H7 (cell line): Measurements from ENCODE around the gene KCND2. TPM values are rescaled to one million over a fixed set of nuclear protein-coding genes. Genes with fewer than 3 reads are reported as not detected.
"Not testable (repeated sequence)": the region's sequence is repeated elsewhere in the genome, so short reads cannot be mapped to it uniquely, and the experiment has no call there.

ENCODE experiments used
- DNase-seq: peaks from one replicate; pipeline ENCODE4 v3.0.0; 2012
- H3K27me3 ChIP-seq: 2 replicates; pipeline ENCODE4 v1.6.0; 2011; ENCODE audit warnings: mild to moderate bottlenecking, low read length; ENCODE audit not compliant: control insufficient read depth, insufficient read depth
- H3K36me3 ChIP-seq: replicated peaks from 2 replicates; pipeline ENCODE4 v1.5.1; 2011; ENCODE audit warnings: low read length; ENCODE audit not compliant: control insufficient read depth, insufficient read depth
- H3K4me3 ChIP-seq: 2 replicates; pipeline ENCODE4 v1.5.1; 2011; ENCODE audit warnings: low read depth, mild to moderate bottlenecking, control low read depth, low read length, moderate library complexity; ENCODE audit not compliant: insufficient read depth
- total RNA-seq: library from RNA; depleted of rRNA; stranded (reverse); fragments of >200 nt; shearing (Covaris generic); gene quantifications from 2 replicates; pipeline ENCODE4 v1.2.3, GENCODE V29; 2014

KCND2 gene
- total RNA-seq, 1 experiment from 2014 or later, result 3.4 TPM

GRCh38 chr7:120675076-120675475 is 402.1 kb downstream of the KCND2 start:
- H3K36me3 ChIP-seq, result no peaks in the 10 kb centered on the region
- DNase-seq, result no peak
- H3K4me3 ChIP-seq, result no peak overlapping the region
- H3K27me3 ChIP-seq, result no peaks in the 10 kb centered on the region

DNA sequence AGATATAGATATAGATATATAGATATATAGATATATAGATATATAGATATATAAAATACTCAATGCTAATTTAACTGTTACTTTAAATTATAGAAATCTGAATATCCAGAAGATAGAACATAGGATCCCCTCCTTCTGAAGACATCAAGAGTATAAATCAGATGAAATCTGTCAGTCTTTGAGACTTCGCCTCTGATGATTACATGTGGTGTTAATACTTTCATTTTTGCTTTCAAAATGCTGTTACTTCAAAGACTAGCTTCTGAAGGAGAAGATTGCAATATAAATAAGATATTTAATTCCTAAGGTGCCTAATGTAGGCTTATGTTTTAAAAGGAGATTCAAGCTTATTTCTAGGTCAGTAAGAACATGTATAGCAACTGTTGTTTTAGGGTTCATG is 404.6 kb downstream of the KCND2 start:
- H3K27me3 ChIP-seq, result no peaks in the 10 kb centered on the region
- DNase-seq, result no peak
- no peaks in the 10 kb centered on the region for H3K36me3 ChIP-seq
- no peak overlapping the region for H3K4me3 ChIP-seq

DNA sequence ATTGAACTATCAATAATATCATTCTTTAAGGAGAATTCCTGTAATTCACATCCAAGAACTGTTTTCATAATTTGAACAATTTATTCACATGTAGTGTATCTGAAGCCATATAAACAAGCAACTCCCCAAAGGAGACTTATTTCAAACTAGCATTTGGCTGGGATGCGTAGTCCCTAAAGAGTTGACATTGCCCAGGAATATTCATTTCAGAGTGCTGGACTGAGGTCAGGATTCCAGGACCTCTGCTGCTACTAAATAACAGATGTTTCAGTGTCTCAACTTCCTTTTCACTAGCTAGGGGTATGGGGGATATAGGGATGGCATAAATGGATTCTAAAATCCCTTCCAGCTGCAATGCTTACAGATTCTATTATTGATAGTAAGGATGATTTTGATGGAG is 408.0 kb downstream of the KCND2 start:
- no peak overlapping the region for H3K4me3 ChIP-seq
- no peaks in the 10 kb centered on the region for H3K27me3 ChIP-seq
- DNase-seq, result no peak
- H3K36me3 ChIP-seq, result no peaks in the 10 kb centered on the region

DNA sequence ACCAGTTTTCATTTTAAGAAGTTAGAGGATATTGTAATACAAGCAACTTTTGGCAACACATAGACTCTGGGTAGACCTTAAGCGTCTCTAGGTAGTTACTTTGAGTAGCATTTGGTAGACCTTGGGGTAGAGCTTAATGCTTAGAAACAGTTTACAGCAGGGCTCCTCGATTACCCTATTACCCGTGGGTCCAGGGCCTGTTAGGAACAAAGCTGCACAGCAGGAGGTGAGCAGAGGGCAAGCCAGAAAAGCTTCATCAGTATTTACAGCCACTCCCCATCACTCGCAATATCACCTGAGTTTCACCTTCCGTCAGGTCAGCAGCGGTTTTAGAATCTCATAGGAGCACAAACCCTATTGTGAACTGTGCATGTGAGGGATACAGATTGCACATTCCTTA is 411.5 kb downstream of the KCND2 start:
- Histone ChIP-seq H3K36me3 (no peaks in the 10 kb centered on the region), H3K4me3 (no peak overlapping the region), H3K27me3 (no peaks in the 10 kb centered on the region)
- peak; percentile 6 for DNase-seq

DNA sequence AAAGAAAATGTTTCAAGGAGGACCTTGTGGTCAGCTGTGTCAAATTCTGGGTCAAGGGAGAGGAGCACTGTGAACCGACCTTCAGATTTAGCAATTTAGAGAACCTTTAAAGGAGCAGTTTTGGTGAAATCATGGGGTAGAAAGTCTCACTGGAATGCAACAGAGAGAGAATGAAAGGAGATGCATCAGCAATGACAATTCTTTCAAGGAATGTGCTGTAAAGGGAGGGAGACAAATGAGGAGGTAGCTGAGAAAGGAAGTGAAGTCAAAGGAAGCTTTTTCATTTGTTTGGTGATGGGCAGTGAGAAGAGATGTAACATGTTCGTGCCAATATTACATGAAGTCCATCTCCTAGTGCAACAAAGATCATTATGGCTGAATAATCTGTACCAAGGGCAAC is 418.9 kb downstream of the KCND2 start:
- no peak for DNase-seq
- H3K36me3 ChIP-seq, result no peaks in the 10 kb centered on the region
- H3K4me3 ChIP-seq, result no peak overlapping the region
- H3K27me3 ChIP-seq, result no peaks in the 10 kb centered on the region

DNA sequence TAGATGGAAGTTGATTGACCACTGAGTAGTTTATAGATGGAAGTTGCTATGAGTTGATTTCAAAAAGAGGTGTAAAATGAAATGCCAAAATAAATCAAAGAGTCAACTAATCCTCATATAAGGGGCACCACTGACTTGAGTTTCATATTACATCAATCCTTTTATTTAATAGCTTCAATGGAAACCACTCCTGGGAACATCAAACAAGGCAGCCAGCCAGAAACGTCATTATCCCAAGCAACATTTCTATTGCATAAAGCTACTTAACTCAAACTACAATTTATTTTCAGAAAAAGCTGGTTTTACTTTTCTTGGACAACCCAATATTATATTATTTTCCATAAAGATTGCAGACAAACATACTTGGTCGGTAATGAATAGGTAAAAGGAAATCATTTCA is 422.9 kb downstream of the KCND2 start:
- no peak overlapping the region for H3K4me3 ChIP-seq
- DNase-seq, result no peak

DNA sequence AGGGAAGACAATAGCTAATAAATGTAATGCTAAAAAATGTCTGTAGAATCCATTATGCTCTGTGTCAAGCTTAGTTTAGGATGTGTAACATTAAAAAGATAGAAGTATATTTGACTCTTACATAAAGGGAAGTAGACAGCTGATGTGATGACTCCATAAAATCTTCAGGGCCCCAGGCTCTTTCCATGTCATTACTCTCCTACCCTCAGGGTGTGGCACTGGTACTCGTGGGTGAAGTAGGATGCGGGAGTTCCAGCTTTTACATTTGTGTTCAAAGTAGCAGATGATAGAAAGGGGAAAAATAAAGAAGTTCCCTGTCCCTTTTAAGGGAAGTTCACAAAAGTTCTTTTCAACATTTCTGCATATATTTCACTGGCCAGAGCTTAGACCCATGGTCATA is 427.8 kb downstream of the KCND2 start:
- DNase-seq, result no peak
- Histone ChIP-seq H3K36me3 (no peaks in the 10 kb centered on the region), H3K27me3 (no peaks in the 10 kb centered on the region), H3K4me3 (no peak overlapping the region)

More for the DNA sequence above, 422.9 kb downstream of the KCND2 start:
- Histone ChIP-seq H3K27me3 (no peaks in the 10 kb centered on the region), H3K36me3 (no peaks in the 10 kb centered on the region)

GRCh38 chr7:120702408-120702807 is 429.4 kb downstream of the KCND2 start:
- H3K27me3 ChIP-seq, DNase-seq, H3K4me3 ChIP-seq, H3K36me3 ChIP-seq: not testable (repeated sequence)

- Histone ChIP-seq H3K27me3 (no peaks in the 10 kb centered on the region), H3K36me3 (no peaks in the 10 kb centered on the region), H3K4me3 (no peak overlapping the region)
- DNase-seq, result no peak
These were observed 430.7 kb downstream of the KCND2 start for GRCh38 chr7:120703585-120704240.

GRCh38 chr7:120709252-120709971 is 436.4 kb downstream of the KCND2 start:
- Histone ChIP-seq H3K27me3 (no peaks in the 10 kb centered on the region), H3K36me3 (no peaks in the 10 kb centered on the region), H3K4me3 (no peak overlapping the region)
- DNase-seq, result no peak

GRCh38 chr7:120709972-120710320 is 437.0 kb downstream of the KCND2 start:
- H3K4me3 ChIP-seq, result no peak overlapping the region
- no peak for DNase-seq
- H3K27me3 ChIP-seq, result no peaks in the 10 kb centered on the region
- H3K36me3 ChIP-seq, result no peaks in the 10 kb centered on the region

GRCh38 chr7:120714945-120715344 is 442.0 kb downstream of the KCND2 start:
- no peak for DNase-seq
- no peak overlapping the region for H3K4me3 ChIP-seq
- H3K27me3 ChIP-seq, result no peaks in the 10 kb centered on the region
- H3K36me3 ChIP-seq, result no peaks in the 10 kb centered on the region

DNA sequence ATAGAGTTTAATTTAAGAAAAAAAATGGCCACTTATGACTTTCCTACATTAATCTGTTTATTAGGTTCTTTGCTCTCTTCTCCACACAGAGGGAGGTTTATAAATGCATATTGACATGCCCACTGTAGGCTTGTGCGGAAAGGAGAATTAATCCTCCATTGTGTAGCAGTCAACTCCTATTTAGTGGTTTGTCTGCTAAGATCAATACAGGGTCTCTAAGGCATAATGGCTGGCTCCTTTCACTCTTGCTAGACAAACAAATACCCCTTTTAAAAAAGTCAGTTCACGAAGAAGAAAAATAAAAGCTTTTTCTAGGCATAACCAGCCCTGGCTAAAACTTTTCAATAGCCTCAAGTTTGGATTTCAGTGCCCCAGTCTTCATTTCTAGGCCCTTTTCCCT is 443.3 kb downstream of the KCND2 start:
- Histone ChIP-seq H3K36me3 (no peaks in the 10 kb centered on the region), H3K4me3 (no peak overlapping the region), H3K27me3 (no peaks in the 10 kb centered on the region)
- no peak for DNase-seq

DNA sequence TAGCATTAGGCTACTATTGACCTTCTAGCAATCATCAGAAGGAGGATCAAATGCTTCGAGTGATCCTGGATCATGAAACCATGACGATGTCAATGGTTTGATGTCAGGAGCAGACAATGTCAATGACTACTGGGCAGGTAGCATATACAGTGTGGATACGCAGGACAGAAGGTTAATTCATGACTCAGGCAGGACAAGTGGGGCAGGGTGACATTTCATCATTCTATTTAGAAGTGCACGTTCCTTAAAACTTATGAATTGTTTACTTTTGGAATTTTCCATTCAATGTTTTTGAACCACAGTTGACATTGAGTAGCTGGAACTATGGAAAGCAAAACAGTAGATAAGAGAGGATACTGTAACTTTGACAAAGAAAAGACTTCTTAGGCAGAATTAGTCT is 444.2 kb downstream of the KCND2 start:
- H3K4me3 ChIP-seq, result no peak overlapping the region
- H3K27me3 ChIP-seq, result no peaks in the 10 kb centered on the region
- no peak for DNase-seq
- H3K36me3 ChIP-seq, result no peaks in the 10 kb centered on the region

DNA sequence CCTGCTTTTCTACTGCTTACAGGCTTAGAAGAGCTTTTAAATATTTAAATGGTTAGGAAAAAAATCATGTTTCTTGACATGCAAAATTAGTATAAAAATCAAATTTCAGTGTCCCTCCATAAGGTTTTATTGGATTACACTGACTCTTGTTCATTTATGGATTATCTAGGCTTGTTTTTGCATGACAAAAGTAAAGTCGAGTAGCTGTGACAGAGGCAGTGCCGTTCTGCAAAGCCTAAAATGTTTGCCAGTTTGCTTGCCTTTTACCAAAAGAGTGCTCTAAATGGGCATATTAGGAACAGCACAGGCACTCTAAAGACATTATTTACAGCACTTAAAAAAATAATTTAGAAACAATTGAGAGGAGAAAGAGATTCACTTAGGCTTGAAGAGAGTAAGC is 445.4 kb downstream of the KCND2 start:
- H3K27me3 ChIP-seq, result no peaks in the 10 kb centered on the region
- no peaks in the 10 kb centered on the region for H3K36me3 ChIP-seq
- no peak overlapping the region for H3K4me3 ChIP-seq
- DNase-seq, result no peak
